ENCODE measurements around the gene FLNC. TPM values are rescaled to one million over a fixed set of nuclear protein-coding genes. Genes with fewer than 3 reads are reported as not detected.

The FLNC gene
- polyA plus RNA-seq, 5 donors = 12.6 to 47.4 (median 17.1) TPM

GRCh38 chr7:128800567-128800966 lies 29.6 kb upstream of the FLNC start:
- no peak for DNase-seq

GRCh38 chr7:128801003-128801402 lies 29.2 kb upstream of the FLNC start:
- DNase-seq = no peak

GRCh38 chr7:128801667-128802418 lies 28.4 kb upstream of the FLNC start:
- DNase-seq = no peak

GRCh38 chr7:128804484-128804883 lies 25.7 kb upstream of the FLNC start:
- DNase-seq = no peak

GRCh38 chr7:128805225-128805624 lies 25.0 kb upstream of the FLNC start:
- no peak for DNase-seq

GRCh38 chr7:128807191-128807590 lies 23.0 kb upstream of the FLNC start:
- no peak for DNase-seq

GRCh38 chr7:128809363-128809762 lies 20.8 kb upstream of the FLNC start:
- DNase-seq = no peak

GRCh38 chr7:128810473-128810872 lies 19.7 kb upstream of the FLNC start:
- no peak for DNase-seq

GRCh38 chr7:128810997-128811396 lies 19.2 kb upstream of the FLNC start:
- no peak for DNase-seq

GRCh38 chr7:128811631-128812430 lies 18.4 kb upstream of the FLNC start:
- no peak for DNase-seq

GRCh38 chr7:128812514-128813168 lies 17.6 kb upstream of the FLNC start:
- no peak for DNase-seq

- DNase-seq = no peak
These were observed 15.7 kb upstream of the FLNC start for GRCh38 chr7:128814499-128814898.

GRCh38 chr7:128815289-128815942 lies 14.8 kb upstream of the FLNC start:
- no peak for DNase-seq

GRCh38 chr7:128818694-128819093 lies 11.5 kb upstream of the FLNC start:
- no peak for DNase-seq

- no peak for DNase-seq
These were observed 8.5 kb upstream of the FLNC start for GRCh38 chr7:128821724-128822123.

GRCh38 chr7:128826512-128826911 lies 3.7 kb upstream of the FLNC start:
- DNase-seq = no peak

GRCh38 chr7:128826916-128827247 lies 3.3 kb upstream of the FLNC start:
- no peak for DNase-seq

GRCh38 chr7:128827248-128827958 lies 2.8 kb upstream of the FLNC start:
- DNase-seq = no peak

GRCh38 chr7:128827971-128828711 lies 2.1 kb upstream of the FLNC start:
- DNase-seq = no peak

GRCh38 chr7:128829391-128830166 lies 627 bp upstream of the FLNC start:
- DNase-seq = no peak

Measured in right lung (tissue), 5 donors.